Caco-2 (cell line): ENCODE data around the gene PTEN. TPM values are rescaled to one million over a fixed set of nuclear protein-coding genes. Genes with fewer than 3 reads are reported as not detected.
A peak's percentile ranks its signal among the peaks of the same experiment; 100 is the strongest.

ENCODE experiments used
- BruUV-seq: library from RNA; stranded (reverse); fragments of 400-500 nt; replicated peaks from 2 replicates; lab custom pipeline; 2021; lab: Mats Ljungman, UMichigan
- CTCF ChIA-PET: fragments of 300-600 bp; sonication (Branson Sonifier 250); formaldehyde crosslinking; loops from one replicate; lab custom pipeline; 2022; ENCODE audit warnings: antibody characterized with exemption; lab: Charles Lee
- POLR2A ChIA-PET: fragments of 300-600 bp; sonication (Branson Sonifier 250); formaldehyde crosslinking; loops from one replicate; lab custom pipeline; 2022; ENCODE audit warnings: antibody characterized with exemption; lab: Charles Lee
- DNase-seq, 2 experiments: peaks; one replicate each; pipeline versions ENCODE4 v3.0.0 to v3.0.0-alpha.2; 2020 to 2022
- H3K27me3 ChIP-seq: replicated peaks from 2 replicates; pipeline ENCODE4 v1.6.0; 2011; ENCODE audit warnings: low read length; ENCODE audit not compliant: control insufficient read depth, insufficient read depth
- H3K36me3 ChIP-seq: 2 replicates; pipeline ENCODE4 v1.5.1; 2011; ENCODE audit warnings: low read length; ENCODE audit not compliant: control insufficient read depth, insufficient read depth
- H3K4me1 ChIP-seq: fragments of 250-450 bp; sonication (Bioruptor Pico); 2 replicates; pipeline ENCODE4 v1.5.1; 2020; ENCODE audit warnings: mild to moderate bottlenecking
- H3K4me3 ChIP-seq: 2 replicates; pipeline ENCODE4 v1.5.1; 2011; ENCODE audit warnings: low read depth, mild to moderate bottlenecking, control low read depth, low read length
- H3K9me3 ChIP-seq: fragments of 250-450 bp; sonication (Bioruptor Pico); 2 replicates; pipeline ENCODE4 v1.5.1; 2020; ENCODE audit warnings: mild to moderate bottlenecking, moderate library complexity
- H3K27ac Mint-ChIP-seq: one replicate; pipeline ENCODE4 v1.8.0; 2022; ENCODE audit warnings: mixed read lengths; ENCODE audit not compliant: unreplicated experiment
- H3K27me3 Mint-ChIP-seq: one replicate; pipeline ENCODE4 v1.8.0; 2022; ENCODE audit warnings: mixed read lengths; ENCODE audit not compliant: insufficient read depth, unreplicated experiment
- H3K36me3 Mint-ChIP-seq: one replicate; pipeline ENCODE4 v1.8.0; 2022; ENCODE audit warnings: mild to moderate bottlenecking, mixed read lengths; ENCODE audit not compliant: insufficient read depth, unreplicated experiment
- H3K4me1 Mint-ChIP-seq: one replicate; pipeline ENCODE4 v1.8.0; 2022; ENCODE audit warnings: low read depth, mixed read lengths; ENCODE audit not compliant: unreplicated experiment
- H3K4me3 Mint-ChIP-seq: one replicate; pipeline ENCODE4 v1.8.0; 2022; ENCODE audit warnings: mild to moderate bottlenecking, moderate library complexity, mixed read lengths; ENCODE audit not compliant: unreplicated experiment
- H3K9me3 Mint-ChIP-seq: one replicate; pipeline ENCODE4 v1.8.0; 2022; ENCODE audit warnings: mixed read lengths; ENCODE audit not compliant: unreplicated experiment
- CTCF ChIP-seq, 2 experiments: fragments of 200-600 bp in 1 of 2; IDR thresholded peaks; 1 replicate in 1 of 2; 2 replicates in 1 of 2; pipeline versions ENCODE4 v1.5.1 to v1.8.0; 2011 to 2022; ENCODE audit warnings: antibody characterized with exemption in 1 of 2, control low read depth in 1 of 2, inconsistent platforms in 1 of 2, low read depth in 1 of 2, low read length in 1 of 2, mild to moderate bottlenecking in 1 of 2, moderate library complexity in 1 of 2; ENCODE audit not compliant: insufficient read depth in 1 of 2, severe bottlenecking in 1 of 2, unreplicated experiment in 1 of 2
- intact Hi-C: fragments of 100-400 bp; cut with micrococcal nuclease; formaldehyde crosslinking; loops from one replicate; pipeline ENCODE4 v1.10.0; 2022; ENCODE audit not compliant: unreplicated experiment
- total RNA-seq: library from RNA; stranded (reverse); gene quantifications from 2 replicates; pipeline ENCODE4 v1.2.3, GENCODE V29; 2022

PTEN gene
- total RNA-seq, 1 experiment from 2014 or later, result 56.3 TPM

- peak in 1 of 2 experiments; percentile 6 for TF ChIP-seq CTCF (IDR thresholded peaks at IDR 0.05; ENCODE audit: insufficient read depth in 1 of 2, low read depth in 1 of 2, low read length in 1 of 2, severe bottlenecking in 1 of 2, unreplicated experiment in 1 of 2)
- intact Hi-C loops, result loop anchor here (1.0 to 2.0 kb wide), 2 partner anchors 24 to 44 kb away; partner anchors contain the start of genes KLLN and PTEN
Measured at GRCh38 chr10:87818505-87819288, 44.7 kb upstream of the PTEN start.

GRCh38 chr10:87819289-87819585 lies 44.2 kb upstream of the PTEN start:
- H3K4me3 ChIP-seq, result peak overlapping the region; percentile 66
- no peaks in the 10 kb centered on the region for H3K9me3 ChIP-seq
- ChIA-PET CTCF (interaction anchor here (2.1 kb wide), 1 partner anchor 295 kb away, joined by 4 read pairs; no protein-coding TSS in a partner anchor), POLR2A (no interaction called here)
- peaks cover 5% of the 10 kb centered on the region for H3K36me3 Mint-ChIP-seq
- no peak for TF ChIP-seq CTCF (IDR thresholded peaks at IDR 0.05; ENCODE audit: insufficient read depth in 1 of 2, low read depth in 1 of 2, low read length in 1 of 2, severe bottlenecking in 1 of 2, unreplicated experiment in 1 of 2)
- no peak overlapping the region for H3K27ac Mint-ChIP-seq
- no peaks in the 10 kb centered on the region for H3K9me3 Mint-ChIP-seq
- DNase-seq, result no peak
- H3K4me3 Mint-ChIP-seq, result peak overlapping the region; percentile 99
- intact Hi-C loops, result loop anchor here (2.0 kb wide), 1 partner anchor 44 kb away; the partner anchor contains the start of genes KLLN and PTEN
- H3K27me3 Mint-ChIP-seq, result no peaks in the 10 kb centered on the region
- peaks cover 17% of the 10 kb centered on the region for H3K4me1 Mint-ChIP-seq
- peaks cover 24% of the 10 kb centered on the region for H3K4me1 ChIP-seq
- H3K36me3 ChIP-seq, result no peaks in the 10 kb centered on the region
- H3K27me3 ChIP-seq, result no peaks in the 10 kb centered on the region
- no TSS peak for BruUV-seq

More at GRCh38 chr10:87818505-87819288, 44.7 kb upstream of the PTEN start:
- Histone ChIP-seq H3K4me3 (peak overlapping the region; percentile 66), H3K27me3 (no peaks in the 10 kb centered on the region), H3K36me3 (no peaks in the 10 kb centered on the region), H3K4me1 (peaks cover 24% of the 10 kb centered on the region), H3K9me3 (no peaks in the 10 kb centered on the region)
- Mint-ChIP-seq H3K4me3 (peak overlapping the region; percentile 99), H3K4me1 (peaks cover 17% of the 10 kb centered on the region), H3K36me3 (peaks cover 5% of the 10 kb centered on the region), H3K9me3 (no peaks in the 10 kb centered on the region), H3K27ac (peak overlapping the region; percentile 96), H3K27me3 (no peaks in the 10 kb centered on the region)
- CTCF ChIA-PET, result interaction anchor here (0.6 to 2.1 kb wide), 4 partner anchors 32 to 568 kb away, joined by 3 to 4 read pairs (median 4); partner anchors contain the start of genes KLLN and PTEN
- POLR2A ChIA-PET, result interaction anchor here (1.0 to 1.8 kb wide), 2 partner anchors 23 to 43 kb away, joined by 4 to 15 read pairs; no protein-coding TSS in a partner anchor
- BruUV-seq, result TSS peak; percentile 62
- peak; percentile 36 to 46 for DNase-seq

GRCh38 chr10:87826653-87827052 lies 36.8 kb upstream of the PTEN start:
- intact Hi-C loops, result no loop called here
- Mint-ChIP-seq H3K4me3 (no peak overlapping the region), H3K36me3 (no peaks in the 10 kb centered on the region), H3K27me3 (no peaks in the 10 kb centered on the region), H3K4me1 (no peaks in the 10 kb centered on the region), H3K27ac (no peak overlapping the region), H3K9me3 (no peaks in the 10 kb centered on the region)
- H3K36me3 ChIP-seq, result no peaks in the 10 kb centered on the region
- BruUV-seq, result no TSS peak
- no peaks in the 10 kb centered on the region for H3K27me3 ChIP-seq
- no peak for TF ChIP-seq CTCF (IDR thresholded peaks at IDR 0.05; ENCODE audit: insufficient read depth in 1 of 2, low read depth in 1 of 2, low read length in 1 of 2, severe bottlenecking in 1 of 2, unreplicated experiment in 1 of 2)
- no peak for DNase-seq
- no peaks in the 10 kb centered on the region for H3K9me3 ChIP-seq
- no peak overlapping the region for H3K4me3 ChIP-seq
- ChIA-PET POLR2A (no interaction called here), CTCF (no interaction called here)
- peaks cover 5% of the 10 kb centered on the region; the same call in 1 of the 2 replicates for H3K4me1 ChIP-seq
